H1 (cell line): ENCODE data around the gene RAB36. TPM values are rescaled to one million over a fixed set of nuclear protein-coding genes. Genes with fewer than 3 reads are reported as not detected.

Source experiments
- CHD7 ChIP-seq: fragments of 300-600 bp; sonication (generic); IDR thresholded peaks from 2 replicates; pipeline ENCODE4 v1.7.1; 2012; ENCODE audit warnings: low read length, moderate library complexity, mild to moderate bottlenecking, inconsistent platforms; ENCODE audit not compliant: insufficient replicate concordance
- GABPA ChIP-seq: IDR thresholded peaks from 2 replicates; pipeline ENCODE4 v1.6.1; 2011; ENCODE audit warnings: mild to moderate bottlenecking, low read length, moderate library complexity, borderline replicate concordance; ENCODE audit not compliant: insufficient read depth
- JUND ChIP-seq: IDR thresholded peaks from 2 replicates; pipeline ENCODE4 v1.6.1; 2011; ENCODE audit warnings: mild to moderate bottlenecking, improper control_type of control experiment, low read length
- KDM4A ChIP-seq: IDR thresholded peaks from one replicate; pipeline ENCODE4 v1.7.1; 2012; ENCODE audit warnings: low read depth, mild to moderate bottlenecking, moderate library complexity, low read length, inconsistent platforms; ENCODE audit not compliant: severe bottlenecking
- RNF2 ChIP-seq: fragments of 200-900, 300-1000 bp; sonication (generic); IDR thresholded peaks from 2 replicates; pipeline ENCODE4 v1.7.1; 2016; ENCODE audit warnings: borderline replicate concordance, low read depth, mild to moderate bottlenecking, antibody characterized with exemption, low read length; ENCODE audit not compliant: poor library complexity, severe bottlenecking; ENCODE audit errors: missing control alignments
- SP4 ChIP-seq: IDR thresholded peaks from 2 replicates; pipeline ENCODE4 v1.6.1; 2012; ENCODE audit warnings: low read length, inconsistent platforms
- YY1 ChIP-seq: IDR thresholded peaks from 2 replicates; pipeline ENCODE4 v1.6.1; 2011; ENCODE audit warnings: low read depth, mild to moderate bottlenecking, low read length
- polyA plus RNA-seq, 7 experiments: library from polyadenylated mRNA; depleted of rRNA in 3 of 7; stranded (reverse) in 5 of 7; unstranded in 2 of 7; fragments of >200 nt in 5 of 7; fragments of 200-250 nt in 2 of 7; gene quantifications; 1 replicate in 5 of 7; 2 replicates in 1 of 7; 4 replicates in 1 of 7; pipeline versions ENCODE4 v1.2.1 to v1.2.3, GENCODE V29; 2011 to 2013; ENCODE audit warnings: missing spikeins in 2 of 7, mixed read lengths in 2 of 7
- total RNA-seq: library from RNA; stranded (reverse); fragmentation: NEBNext Ultra II Directional; extraction: Animal tissue kit (Norgen Biotek cat#: 25700); gene quantifications from 2 replicates; pipeline ENCODE4 v1.2.1, GENCODE V29; 2021

The RAB36 gene
- total and polyA plus RNA-seq, 2 of the 8 experiments (the other 6 are each of a cell fraction or from before 2014, with no cell fraction given): 1.0 to 1.5 TPM

- no peak for TF ChIP-seq SP4
- TF ChIP-seq KDM4A: no peak
- TF ChIP-seq YY1: no peak
- TF ChIP-seq GABPA: no peak
- TF ChIP-seq JUND: no peak
- no peak for TF ChIP-seq CHD7
- TF ChIP-seq RNF2: no peak
These were observed 35.8 kb upstream of the RAB36 start (continued) for GRCh38 chr22:23109441-23109978.
